H1 (cell line): ENCODE measurements around the gene AQP12A. TPM values are rescaled to one million over a fixed set of nuclear protein-coding genes. Genes with fewer than 3 reads are reported as not detected.
A peak's percentile ranks its signal among the peaks of the same experiment; 100 is the strongest.

ENCODE experiments used
- CTCF ChIA-PET: fragments of 300-600 bp; sonication (Branson Sonifier 250); formaldehyde crosslinking; loops from one replicate; lab custom pipeline; 2021; ENCODE audit not compliant: partially characterized antibody; lab: Charles Lee
- POLR2A ChIA-PET: fragments of 300-600 bp; sonication (Branson Sonifier 250); formaldehyde crosslinking; loops from one replicate; lab custom pipeline; 2021; ENCODE audit warnings: inconsistent platforms; ENCODE audit not compliant: partially characterized antibody; lab: Charles Lee
- DNase-seq, 2 experiments: peaks; one replicate each; pipeline versions ENCODE4 v3.0.0 to v3.0.0-alpha.2; 2010 to 2022; ENCODE audit warnings: low spot score in 2 of 2, low read depth in 1 of 2, mixed read lengths in 1 of 2
- FAIRE-seq: peaks from 2 replicates; lab custom pipeline; 2011; peaks lifted over from hg19 to GRCh38; lab: Jason Lieb, UNC
- H2AFZ ChIP-seq: 2 replicates; pipeline ENCODE4 v1.8.1; 2012; ENCODE audit warnings: low read length, inconsistent platforms
- H2AK5ac ChIP-seq: 2 replicates; pipeline ENCODE4 v1.6.1; 2013; ENCODE audit warnings: low read depth, low read length
- H2BK120ac ChIP-seq: replicated peaks from 2 replicates; pipeline ENCODE3; 2013; ENCODE audit warnings: low read depth, low read length, inconsistent platforms
- H2BK12ac ChIP-seq: 2 replicates; pipeline ENCODE4 v1.6.1; 2013; ENCODE audit warnings: low read depth, low read length
- H2BK15ac ChIP-seq: 2 replicates; pipeline ENCODE4 v1.6.1; 2013; ENCODE audit warnings: low read length
- H2BK20ac ChIP-seq: 2 replicates; pipeline ENCODE4 v1.6.1; 2013; ENCODE audit warnings: low read length
- H2BK5ac ChIP-seq: 2 replicates; pipeline ENCODE4 v1.6.1; 2013; ENCODE audit warnings: low read depth, low read length
- H3K14ac ChIP-seq: 2 replicates; pipeline ENCODE4 v1.6.1; 2013; ENCODE audit warnings: inconsistent platforms; ENCODE audit not compliant: insufficient read length
- H3K18ac ChIP-seq: 2 replicates; pipeline ENCODE4 v1.6.1; 2013; ENCODE audit warnings: low read length; ENCODE audit errors: extremely low read depth
- H3K23ac ChIP-seq: 2 replicates; pipeline ENCODE4 v1.6.1; 2013; ENCODE audit warnings: inconsistent platforms; ENCODE audit not compliant: insufficient read length
- H3K23me2 ChIP-seq: 2 replicates; pipeline ENCODE4 v1.6.1; 2013; ENCODE audit warnings: low read depth, low read length
- H3K27ac ChIP-seq: 2 replicates; pipeline ENCODE4 v1.6.1; 2011; ENCODE audit warnings: low read depth, low read length, inconsistent platforms
- H3K27me3 ChIP-seq, 4 experiments: replicated peaks in 1 of 4; 1 replicate in 1 of 4; 2 replicates in 3 of 4; pipeline versions ENCODE4 v1.6.1 to v1.8.1; 2011 to 2013; ENCODE audit warnings: low read length in 3 of 4, mild to moderate bottlenecking in 3 of 4, inconsistent platforms in 2 of 4, mixed read lengths in 2 of 4, moderate library complexity in 1 of 4; ENCODE audit not compliant: control insufficient read depth in 3 of 4, insufficient read depth in 3 of 4; ENCODE audit errors: extremely low read depth in 1 of 4
- H3K36me3 ChIP-seq, 4 experiments: 2 replicates each; pipeline versions ENCODE4 v1.6.1 to v1.8.1; 2011 to 2013; ENCODE audit warnings: mild to moderate bottlenecking in 4 of 4, low read length in 3 of 4, moderate library complexity in 2 of 4, control low read depth in 1 of 4, inconsistent platforms in 1 of 4; ENCODE audit not compliant: insufficient read depth in 4 of 4, control insufficient read depth in 2 of 4
- H3K4ac ChIP-seq: replicated peaks from 2 replicates; pipeline ENCODE3; 2013; ENCODE audit warnings: low read length, low read depth, mixed read lengths, inconsistent platforms; ENCODE audit not compliant: insufficient read length
- H3K4me1 ChIP-seq, 4 experiments: replicated peaks in 1 of 4; 1 replicate in 1 of 4; 2 replicates in 3 of 4; pipeline versions ENCODE4 v1.6.1 to v1.8.1; 2011 to 2013; ENCODE audit warnings: low read length in 3 of 4, inconsistent platforms in 2 of 4, mixed read lengths in 1 of 4; ENCODE audit not compliant: insufficient read depth in 4 of 4, control insufficient read depth in 3 of 4
- H3K4me2 ChIP-seq, 2 experiments: 2 replicates each; pipeline versions ENCODE4 v1.6.1 to v1.8.1; 2011 to 2013; ENCODE audit warnings: low read depth in 2 of 2, low read length in 2 of 2, control low read depth in 1 of 2, inconsistent platforms in 1 of 2, mild to moderate bottlenecking in 1 of 2; ENCODE audit not compliant: insufficient read depth in 1 of 2
- H3K4me3 ChIP-seq, 4 experiments: fragments of 200-600, 300-600 bp in 1 of 4; sonication (generic), shearing (Covaris generic), sonication (Bioruptor Twin) in 1 of 4; 2 replicates each; pipeline versions ENCODE4 v1.5.1 to v1.8.1; 2011 to 2016; ENCODE audit warnings: low read length in 4 of 4, low read depth in 3 of 4, control low read depth in 2 of 4, inconsistent platforms in 2 of 4, mild to moderate bottlenecking in 2 of 4, mixed read lengths in 1 of 4, moderate library complexity in 1 of 4; ENCODE audit not compliant: insufficient read depth in 2 of 4; ENCODE audit errors: extremely low read depth in 1 of 4
- H3K56ac ChIP-seq: replicated peaks from 2 replicates; pipeline ENCODE3; 2013; ENCODE audit warnings: low read depth, mild to moderate bottlenecking, mixed read lengths, low read length, inconsistent platforms; ENCODE audit not compliant: insufficient read length
- H3K79me1 ChIP-seq: 2 replicates; pipeline ENCODE4 v1.6.1; 2013; ENCODE audit warnings: low read depth, low read length, control low read depth
- H3K79me2 ChIP-seq, 2 experiments: 2 replicates each; pipeline versions ENCODE4 v1.6.1 to v1.8.1; 2012 to 2013; ENCODE audit warnings: low read length in 2 of 2, mild to moderate bottlenecking in 2 of 2, inconsistent platforms in 1 of 2; ENCODE audit not compliant: insufficient read depth in 2 of 2, control insufficient read depth in 1 of 2
- H3K9ac ChIP-seq, 4 experiments: replicated peaks in 1 of 4; 1 replicate in 1 of 4; 2 replicates in 3 of 4; pipeline versions ENCODE4 v1.6.1 to v1.8.1; 2011 to 2013; ENCODE audit warnings: low read depth in 3 of 4, low read length in 3 of 4, control low read depth in 2 of 4, mild to moderate bottlenecking in 2 of 4, moderate library complexity in 2 of 4, inconsistent platforms in 1 of 4; ENCODE audit errors: extremely low read depth in 1 of 4
- H3K9me3 ChIP-seq, 2 experiments: 2 replicates each; pipeline versions ENCODE4 v1.6.1 to v1.8.1; 2012 to 2013; ENCODE audit warnings: mild to moderate bottlenecking in 2 of 2, moderate library complexity in 2 of 2, control low read depth in 1 of 2, inconsistent platforms in 1 of 2, low read depth in 1 of 2, low read length in 1 of 2, mixed read lengths in 1 of 2; ENCODE audit not compliant: insufficient read depth in 2 of 2
- H4K20me1 ChIP-seq, 2 experiments: replicated peaks in 1 of 2; 2 replicates each; pipeline versions ENCODE3 to v1.8.1; 2011 to 2013; ENCODE audit warnings: inconsistent platforms in 2 of 2, low read length in 2 of 2, mild to moderate bottlenecking in 1 of 2; ENCODE audit not compliant: insufficient read depth in 2 of 2, control insufficient read depth in 1 of 2
- H4K5ac ChIP-seq: 2 replicates; pipeline ENCODE4 v1.6.1; 2013; ENCODE audit warnings: low read length, low read depth, mixed read lengths, inconsistent platforms; ENCODE audit not compliant: insufficient read length
- H4K8ac ChIP-seq: 2 replicates; pipeline ENCODE4 v1.8.0; 2013; ENCODE audit warnings: mild to moderate bottlenecking, moderate library complexity, low read length, inconsistent platforms; ENCODE audit not compliant: insufficient read depth; ENCODE audit errors: extremely low read depth
- H4K91ac ChIP-seq: replicated peaks from 2 replicates; pipeline ENCODE3; 2013; ENCODE audit warnings: low read length, mixed read lengths, inconsistent platforms; ENCODE audit not compliant: insufficient read length
- BACH1 ChIP-seq: IDR thresholded peaks from 2 replicates; pipeline ENCODE4 v1.6.1; 2012; ENCODE audit warnings: low read length, improper control_type of control experiment
- CBX8 ChIP-seq: fragments of 300-800, 300-1000 bp; sonication (generic); IDR thresholded peaks from 2 replicates; pipeline ENCODE4 v1.7.1; 2016; ENCODE audit warnings: low read depth, low read length, borderline replicate concordance
- GABPA ChIP-seq: IDR thresholded peaks from 2 replicates; pipeline ENCODE4 v1.6.1; 2011; ENCODE audit warnings: mild to moderate bottlenecking, low read length, moderate library complexity, borderline replicate concordance; ENCODE audit not compliant: insufficient read depth
- POLR2A ChIP-seq, 2 experiments: IDR thresholded peaks; 1 replicate in 1 of 2; 2 replicates in 1 of 2; pipeline ENCODE4 v1.6.1; 2011; ENCODE audit warnings: low read depth in 2 of 2, low read length in 2 of 2, mild to moderate bottlenecking in 2 of 2; ENCODE audit errors: control extremely low read depth in 1 of 2
- POLR2AphosphoS5 ChIP-seq: IDR thresholded peaks from 2 replicates; pipeline ENCODE4 v1.6.1; 2011; ENCODE audit warnings: low read depth, low read length
- POU5F1 ChIP-seq: IDR thresholded peaks from 2 replicates; pipeline ENCODE4 v1.6.1; 2011; ENCODE audit warnings: low read depth, mild to moderate bottlenecking, low read length, moderate library complexity
- RXRA ChIP-seq: IDR thresholded peaks from 2 replicates; pipeline ENCODE4 v1.6.1; 2011; ENCODE audit warnings: low read depth, mild to moderate bottlenecking, low read length, moderate library complexity; ENCODE audit not compliant: insufficient read depth
- SAP30 ChIP-seq: fragments of 300-600 bp; sonication (generic); IDR thresholded peaks from 2 replicates; pipeline ENCODE4 v1.7.1; 2012; ENCODE audit warnings: low read length, moderate library complexity, mild to moderate bottlenecking, inconsistent platforms; ENCODE audit not compliant: insufficient read depth, insufficient replicate concordance
- SP4 ChIP-seq: IDR thresholded peaks from 2 replicates; pipeline ENCODE4 v1.6.1; 2012; ENCODE audit warnings: low read length, inconsistent platforms
- WGBS, 2 experiments: shearing (Covaris generic) in 1 of 2; methylation state at CpG; one replicate each; pipeline versions ENCODE4 v1.1.6 to v1.1.7; 2013 to 2015; ENCODE audit warnings: low lambda C conversion rate in 2 of 2, mixed read lengths in 2 of 2, inconsistent platforms in 1 of 2, low coverage in 1 of 2, missing lambda C conversion rate in 1 of 2; ENCODE audit not compliant: insufficient replicate concordance in 2 of 2, insufficient coverage in 1 of 2, insufficient read length in 1 of 2; ENCODE audit errors: extremely low coverage in 1 of 2, missing lambda C conversion rate in 1 of 2; 5-methylcytosine and 5-hydroxymethylcytosine counted together
- polyA plus RNA-seq, 7 experiments: library from polyadenylated mRNA; depleted of rRNA in 3 of 7; stranded (reverse) in 5 of 7; unstranded in 2 of 7; fragments of >200 nt in 5 of 7; fragments of 200-250 nt in 2 of 7; gene quantifications; 1 replicate in 5 of 7; 2 replicates in 1 of 7; 4 replicates in 1 of 7; pipeline versions ENCODE4 v1.2.1 to v1.2.3, GENCODE V29; 2011 to 2013; ENCODE audit warnings: missing spikeins in 2 of 7, mixed read lengths in 2 of 7
- total RNA-seq: library from RNA; stranded (reverse); fragmentation: NEBNext Ultra II Directional; extraction: Animal tissue kit (Norgen Biotek cat#: 25700); gene quantifications from 2 replicates; pipeline ENCODE4 v1.2.1, GENCODE V29; 2021

The AQP12A gene
- total and polyA plus RNA-seq, 2 of the 8 experiments (the other 6 are each of a cell fraction or from before 2014, with no cell fraction given): not detected

DNA sequence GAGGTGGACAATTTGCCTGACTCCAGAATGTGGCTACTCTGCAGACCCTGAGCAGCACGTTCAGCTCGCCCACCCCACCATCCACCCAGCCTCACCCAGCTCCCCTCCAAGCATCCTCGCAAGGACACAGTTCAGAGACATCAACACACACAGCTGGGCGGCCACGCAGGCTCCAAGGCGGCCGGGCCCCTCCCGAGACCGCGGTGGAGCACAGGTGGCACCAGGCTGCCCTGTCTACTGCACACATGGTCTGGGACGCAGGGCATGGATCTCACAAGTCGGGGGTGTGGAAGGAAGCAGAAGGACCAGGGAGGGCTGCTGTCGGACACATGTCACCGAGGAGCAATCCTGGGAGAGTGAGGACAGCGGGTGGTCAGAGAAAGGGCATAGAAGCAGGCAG lies 36.2 kb downstream of the AQP12A start:
- no peaks in the 10 kb centered on the region; a peak in 1 of 7 replicates for H3K4me1 ChIP-seq
- no peak overlapping the region for H3K56ac ChIP-seq

More for the DNA sequence above, 36.2 kb downstream of the AQP12A start:
- FAIRE-seq (no peak), DNase-seq (no peak)
- Histone ChIP-seq H3K27me3 (no peaks in the 10 kb centered on the region), H3K79me1 (no peaks in the 10 kb centered on the region; the same call in 1 of the 2 replicates), H3K14ac (no peak overlapping the region), H3K23me2 (peaks cover 4% of the 10 kb centered on the region; the same call in 1 of the 2 replicates), H2BK120ac (no peak overlapping the region), H2AFZ (no peak overlapping the region), H2BK15ac (no peak overlapping the region), H2BK5ac (no peak overlapping the region; the same call in 1 of the 2 replicates), H3K27ac (no peak overlapping the region), H2BK12ac (no peak overlapping the region), H3K9me3 (no peaks in the 10 kb centered on the region), H4K20me1 (peaks cover 2 to 14% of the 10 kb centered on the region in 2 experiments), H3K4me2 (no peak overlapping the region), H3K9ac (no peak overlapping the region), H3K79me2 (no peaks in the 10 kb centered on the region), H3K4me3 (no peak overlapping the region), H4K91ac (no peak overlapping the region), H2AK5ac (no peak overlapping the region), H3K36me3 (peaks cover 12 to 50% (median 38%) of the 10 kb centered on the region in 4 experiments), H3K23ac (no peak overlapping the region), H4K8ac (no peak overlapping the region), H3K4ac (no peak overlapping the region), H3K18ac (no peak overlapping the region), H2BK20ac (no peak overlapping the region), H4K5ac (no peak overlapping the region)
- ChIA-PET POLR2A (interaction anchor here (0.7 to 3.9 kb wide), 6 partner anchors 12 to 48 kb away, joined by 3 to 19 read pairs (median 6); no protein-coding TSS in a partner anchor), CTCF (interaction anchor here (1.2 to 1.9 kb wide), 2 partner anchors 13 to 53 kb away, joined by 5 to 7 read pairs; no protein-coding TSS in a partner anchor)
- no peak for TF ChIP-seq GABPA
- TF ChIP-seq RXRA: no peak
- TF ChIP-seq POLR2AphosphoS5: no peak
- TF ChIP-seq BACH1: no peak
- no peak for TF ChIP-seq CBX8
- TF ChIP-seq POLR2A (IDR thresholded peaks at IDR 0.05; ENCODE audit: control extremely low read depth in 1 of 2, low read depth in 2 of 2, low read length in 2 of 2): 0 out of 3 replicates have a peak, but pooled peaks of 1 of the 2 experiments have one; percentile 4
- no peak for TF ChIP-seq POU5F1
- TF ChIP-seq SAP30: no peak
- no peak for TF ChIP-seq SP4
- 94% methylated on average over 15 of the region's 15 CpGs; no CpG with 5 or more reads in 1 of the 2 experiments for WGBS, 2 experiments
